SU-DHL-6 (cell line): ENCODE measurements around the gene NRG3.

ENCODE experiments used
- H2AFZ ChIP-seq: fragments of 200-600 bp; sonication (generic); 2 replicates; pipeline ENCODE4 v1.6.1; 2014; ENCODE audit warnings: low read depth, mild to moderate bottlenecking, moderate library complexity, mixed read lengths, antibody characterized with exemption, low read length; ENCODE audit not compliant: severe bottlenecking
- H3F3A ChIP-seq: fragments of 200-600 bp; shearing (Covaris generic); 2 replicates; pipeline ENCODE4 v1.6.0; 2016; ENCODE audit warnings: antibody characterized with exemption, mild to moderate bottlenecking; ENCODE audit not compliant: insufficient read depth
- H3K27ac ChIP-seq: fragments of 200-600 bp; sonication (generic); 2 replicates; pipeline ENCODE4 v1.5.1; 2016; ENCODE audit warnings: low read depth, mild to moderate bottlenecking, low read length, moderate library complexity, mixed read lengths
- H3K27me3 ChIP-seq: fragments of 200-600 bp; sonication (generic), shearing (Covaris generic); 2 replicates; pipeline ENCODE4 v1.6.0; 2014; ENCODE audit warnings: mild to moderate bottlenecking, low read length
- H3K36me3 ChIP-seq: fragments of 200-600 bp; sonication (generic); 2 replicates; pipeline ENCODE4 v1.6.1; 2014; ENCODE audit warnings: mild to moderate bottlenecking, low read length, mixed read lengths
- H3K4me2 ChIP-seq: fragments of 300-600, 200-600 bp; shearing (Covaris generic), sonication (generic); 2 replicates; pipeline ENCODE4 v1.6.0; 2014; ENCODE audit warnings: low read length, low read depth, mild to moderate bottlenecking; ENCODE audit not compliant: poor library complexity, severe bottlenecking
- H3K4me3 ChIP-seq: fragments of 200-600 bp; sonication (generic); 2 replicates; pipeline ENCODE4 v1.5.1; 2014; ENCODE audit warnings: antibody characterized with exemption, low read length, mild to moderate bottlenecking, mixed read lengths; ENCODE audit not compliant: insufficient read depth, poor library complexity, severe bottlenecking
- H3K79me2 ChIP-seq: fragments of 200-600 bp; sonication (generic); 2 replicates; pipeline ENCODE4 v1.6.1; 2014; ENCODE audit warnings: mild to moderate bottlenecking, low read length, moderate library complexity; ENCODE audit not compliant: insufficient read depth
- H3K9ac ChIP-seq: fragments of 200-600 bp; sonication (generic); 2 replicates; pipeline ENCODE4 v1.7.0; 2014; ENCODE audit warnings: mild to moderate bottlenecking, low read length
- H3K9me2 ChIP-seq: fragments of 200-600 bp; sonication (generic); replicated peaks from 2 replicates; pipeline ENCODE4 v1.6.1; 2014; ENCODE audit warnings: low read length; ENCODE audit not compliant: insufficient read depth
- H3K9me3 ChIP-seq: fragments of 200-600 bp; sonication (generic); 2 replicates; pipeline ENCODE4 v1.6.1; 2014; ENCODE audit warnings: low read length, mixed read lengths; ENCODE audit not compliant: insufficient read depth
- H4K20me1 ChIP-seq: fragments of 200-600 bp; sonication (generic); 2 replicates; pipeline ENCODE4 v1.6.1; 2014; ENCODE audit warnings: low read depth, mild to moderate bottlenecking, antibody characterized with exemption, low read length, moderate library complexity, mixed read lengths
- CTCF ChIP-seq: fragments of 200-600 bp; sonication (generic); IDR thresholded peaks from one replicate; pipeline ENCODE4 v1.5.1; 2017; ENCODE audit warnings: antibody characterized with exemption, mild to moderate bottlenecking, low read length, moderate library complexity; ENCODE audit not compliant: insufficient read depth, poor library complexity, severe bottlenecking
- EZH2phosphoT487 ChIP-seq: fragments of 200-600 bp; sonication (generic), shearing (Covaris generic); conservative IDR thresholded peaks from 2 replicates; pipeline ENCODE4 v1.6.1; 2018; ENCODE audit warnings: mild to moderate bottlenecking, antibody characterized with exemption, low read length, moderate library complexity, mixed read lengths

NRG3 gene

GRCh38 chr10:82234173-82234572 lies 359.2 kb downstream of the NRG3 start:
- Histone ChIP-seq H3K9me2 (no peaks in the 10 kb centered on the region), H2AFZ (no peak overlapping the region), H3K27me3 (no peaks in the 10 kb centered on the region), H3K79me2 (no peaks in the 10 kb centered on the region), H3K27ac (no peak overlapping the region), H3K4me2 (no peak overlapping the region), H3K9ac (no peak overlapping the region), H4K20me1 (no peaks in the 10 kb centered on the region), H3K4me3 (no peak overlapping the region), H3K9me3 (no peaks in the 10 kb centered on the region), H3F3A (no peaks in the 10 kb centered on the region), H3K36me3 (no peaks in the 10 kb centered on the region)
- TF ChIP-seq EZH2phosphoT487 (no peak), CTCF (no peak)

- no peak overlapping the region for H3K4me3 ChIP-seq
- H2AFZ ChIP-seq, result no peak overlapping the region
- H4K20me1 ChIP-seq, result no peaks in the 10 kb centered on the region
- H3K9me2 ChIP-seq, result no peaks in the 10 kb centered on the region
- no peak overlapping the region for H3K27ac ChIP-seq
- no peaks in the 10 kb centered on the region for H3K79me2 ChIP-seq
- no peaks in the 10 kb centered on the region for H3K36me3 ChIP-seq
- no peak for TF ChIP-seq EZH2phosphoT487
- no peaks in the 10 kb centered on the region for H3K9me3 ChIP-seq
- H3K4me2 ChIP-seq, result no peak overlapping the region
- no peak overlapping the region for H3K9ac ChIP-seq
- no peaks in the 10 kb centered on the region for H3F3A ChIP-seq
- no peaks in the 10 kb centered on the region for H3K27me3 ChIP-seq
Measured at GRCh38 chr10:82236084-82236731, 361.2 kb downstream of the NRG3 start.

GRCh38 chr10:82238291-82238690 lies 363.3 kb downstream of the NRG3 start:
- Histone ChIP-seq H3K27me3 (no peaks in the 10 kb centered on the region), H3K36me3 (no peaks in the 10 kb centered on the region), H2AFZ (no peak overlapping the region), H3K9ac (no peak overlapping the region), H3K27ac (no peak overlapping the region), H3K4me3 (no peak overlapping the region), H3K9me3 (no peaks in the 10 kb centered on the region), H3F3A (no peaks in the 10 kb centered on the region), H3K4me2 (no peak overlapping the region), H4K20me1 (no peaks in the 10 kb centered on the region), H3K9me2 (no peaks in the 10 kb centered on the region), H3K79me2 (no peaks in the 10 kb centered on the region)
- TF ChIP-seq CTCF, result no peak
- no peak for TF ChIP-seq EZH2phosphoT487

- no peaks in the 10 kb centered on the region for H3K36me3 ChIP-seq
- H3K4me2 ChIP-seq, result no peak overlapping the region
- no peaks in the 10 kb centered on the region for H3K27me3 ChIP-seq
- no peaks in the 10 kb centered on the region for H3K79me2 ChIP-seq
- no peak overlapping the region for H2AFZ ChIP-seq
- H3K27ac ChIP-seq, result no peak overlapping the region
- no peaks in the 10 kb centered on the region for H4K20me1 ChIP-seq
- H3K9ac ChIP-seq, result no peak overlapping the region
- H3F3A ChIP-seq, result no peaks in the 10 kb centered on the region
- no peaks in the 10 kb centered on the region for H3K9me3 ChIP-seq
- no peak for TF ChIP-seq EZH2phosphoT487
- TF ChIP-seq CTCF, result no peak
- no peak overlapping the region for H3K4me3 ChIP-seq
- H3K9me2 ChIP-seq, result no peaks in the 10 kb centered on the region
Measured at GRCh38 chr10:82240408-82240807, 365.4 kb downstream of the NRG3 start.
